Measurements from ENCODE around the gene MGAM2. TPM values are rescaled to one million over a fixed set of nuclear protein-coding genes. Genes with fewer than 3 reads are reported as not detected.

Gene MGAM2
- polyA plus RNA-seq, 1 donor, result 0.04 TPM

Other genes starting within 250 kb of the MGAM2 start
- not detected for gene OR9A4, start 195.3 kb upstream of the MGAM2 start, polyA plus RNA-seq (ENCODE audit: insufficient read length)
- 0.28 TPM for gene CLEC5A, start 164.7 kb upstream of the MGAM2 start, polyA plus RNA-seq (ENCODE audit: insufficient read length)
- not detected for gene TAS2R38, start 137.9 kb upstream of the MGAM2 start, polyA plus RNA-seq (ENCODE audit: insufficient read length)
- 0.33 TPM for gene MGAM, start 115.8 kb upstream of the MGAM2 start, polyA plus RNA-seq (ENCODE audit: insufficient read length)
- gene PRSS58, start 146.3 kb downstream of the MGAM2 start, polyA plus RNA-seq (ENCODE audit: insufficient read length), result not detected

Measured in forelimb muscle (tissue), 1 donor.